HG03558 (cell line): Measurements from ENCODE around the gene RCCD1.
"Not testable (repeated sequence)": the region's sequence is repeated elsewhere in the genome, so short reads cannot be mapped to it uniquely, and the experiment has no call there.

Experiments
- ATAC-seq: cut with Tn5 transposase; IDR thresholded peaks from one replicate; pipeline ENCODE4 v1.9.1; 2021; ENCODE audit warnings: moderate number of reproducible peaks; ENCODE audit not compliant: unreplicated experiment; ENCODE audit errors: extremely low read depth

Gene RCCD1

DNA sequence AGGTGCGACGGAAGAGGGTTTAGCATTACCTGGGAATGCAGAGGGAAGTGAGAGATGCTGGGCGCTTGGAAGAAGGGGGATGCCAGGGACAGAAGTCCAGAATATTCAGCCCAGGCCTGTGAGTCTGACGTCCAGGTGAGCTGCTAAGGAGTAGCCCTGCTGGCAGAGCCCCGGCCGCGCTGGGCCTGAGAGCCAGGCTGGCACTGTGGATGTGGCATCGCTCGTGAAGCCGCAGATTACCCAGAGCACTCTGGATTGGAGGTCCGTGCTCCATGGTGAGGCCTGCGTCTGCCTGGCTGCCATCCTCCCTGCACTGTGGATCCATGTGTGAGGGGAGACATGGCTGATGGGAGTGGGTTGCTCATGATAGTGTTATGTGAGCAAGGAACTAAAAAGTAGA, 37.1 kb upstream of the RCCD1 start:
- ATAC-seq, result no peak

DNA sequence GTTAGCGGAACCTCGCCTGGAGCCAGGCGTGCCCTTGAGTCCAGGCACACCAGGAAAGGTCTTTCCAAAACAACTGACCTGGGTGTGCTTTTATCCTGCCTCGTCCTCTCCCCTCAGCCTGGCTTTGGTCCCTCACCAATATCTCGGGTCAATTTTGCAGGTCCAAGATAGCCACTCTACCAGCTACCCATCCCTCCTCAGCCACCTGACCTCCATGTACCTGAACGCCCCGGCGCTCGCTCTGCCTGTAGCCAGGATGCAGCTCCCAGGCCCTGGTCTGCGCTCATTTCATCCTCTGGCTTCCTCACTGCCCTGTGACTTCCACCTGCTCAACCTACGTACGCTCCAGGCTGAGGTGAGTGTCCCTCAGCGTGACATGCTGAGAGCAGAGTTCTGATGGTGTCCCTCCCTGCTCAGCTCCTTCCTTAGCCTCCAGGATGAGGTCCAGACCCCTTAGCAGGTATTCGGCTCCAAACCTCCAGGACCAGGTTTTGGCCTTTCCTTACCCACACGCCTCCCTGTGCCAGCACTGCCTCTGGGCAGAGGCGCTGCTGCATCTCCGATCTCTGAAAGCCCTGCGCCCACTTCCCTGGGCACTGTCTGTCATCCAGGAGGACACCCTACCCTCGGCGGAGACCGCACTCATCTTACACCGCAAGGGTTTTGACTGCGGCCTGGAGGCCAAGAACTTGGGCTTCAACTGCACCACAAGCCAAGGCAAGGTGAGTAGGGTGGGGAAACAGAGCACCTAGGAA, 36.5 kb upstream of the RCCD1 start:
- no peak for ATAC-seq

DNA sequence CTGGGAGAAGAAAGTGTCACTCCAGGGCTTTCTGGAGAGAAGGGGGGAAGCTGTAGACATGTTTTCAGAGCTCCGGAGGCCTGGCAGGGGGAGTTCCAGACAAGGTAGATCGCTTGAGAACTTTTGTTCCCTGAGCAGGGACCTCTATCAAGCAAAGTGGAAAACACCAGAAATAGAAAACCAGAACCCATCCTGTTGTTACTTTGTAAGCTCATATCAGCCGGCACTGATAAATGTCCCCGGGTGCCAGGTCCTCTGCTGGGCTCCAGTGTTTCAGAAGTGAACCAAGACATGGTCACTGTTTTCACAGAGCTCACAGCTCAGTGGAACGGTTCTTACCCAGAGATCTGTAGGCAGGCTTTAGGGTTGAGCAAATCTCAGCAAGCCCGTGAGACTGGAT, 35.8 kb upstream of the RCCD1 start:
- ATAC-seq, result no peak

DNA sequence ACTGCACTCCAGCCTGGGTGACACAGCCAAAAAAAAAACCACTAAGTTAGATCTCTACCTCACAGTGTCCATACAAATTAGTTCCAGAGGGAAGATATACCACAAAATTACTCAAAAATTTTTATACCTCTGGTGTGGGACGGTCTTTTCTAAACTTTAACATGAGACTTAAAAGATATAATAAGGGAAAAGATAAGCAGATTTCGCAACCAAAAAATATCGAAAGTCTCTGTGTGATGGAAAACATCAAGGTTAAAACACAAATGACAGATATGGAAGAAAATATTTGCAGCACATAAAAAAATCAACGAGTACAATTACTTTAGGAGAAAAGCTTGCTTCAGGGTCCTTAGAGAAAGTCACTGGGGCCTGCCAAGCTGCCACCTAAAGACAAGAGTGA, 32.8 kb upstream of the RCCD1 start:
- ATAC-seq, result no peak

DNA sequence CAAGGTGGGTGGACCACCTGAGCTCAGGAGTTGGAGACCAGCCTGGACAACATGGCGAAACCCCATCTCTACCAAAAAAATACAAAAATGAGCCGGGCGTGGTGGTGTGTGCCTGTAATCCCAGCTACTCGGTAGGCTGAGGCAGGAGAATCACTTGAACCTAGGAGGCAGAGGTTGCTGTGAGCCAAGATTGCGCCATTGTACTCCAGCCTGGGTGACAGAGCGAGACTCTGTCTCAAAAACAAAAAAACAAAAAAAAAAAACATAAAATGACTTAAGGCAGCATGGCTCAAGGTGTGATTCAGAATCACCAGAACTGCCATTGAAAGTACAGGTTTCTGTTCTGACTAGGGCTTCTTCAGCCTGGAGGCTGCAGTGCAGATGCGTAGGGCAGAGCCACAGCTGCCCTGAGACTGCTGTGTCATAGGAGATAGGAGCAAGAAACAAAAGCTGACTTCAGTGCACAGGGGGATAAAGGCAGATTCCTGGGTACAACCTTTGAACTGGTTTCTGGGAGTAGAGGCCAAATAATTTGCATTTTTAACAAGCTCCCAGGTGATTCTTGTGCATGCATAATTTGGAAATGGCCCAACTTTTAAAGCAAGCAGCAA, 31.9 kb upstream of the RCCD1 start:
- ATAC-seq, result peak; percentile 88

DNA sequence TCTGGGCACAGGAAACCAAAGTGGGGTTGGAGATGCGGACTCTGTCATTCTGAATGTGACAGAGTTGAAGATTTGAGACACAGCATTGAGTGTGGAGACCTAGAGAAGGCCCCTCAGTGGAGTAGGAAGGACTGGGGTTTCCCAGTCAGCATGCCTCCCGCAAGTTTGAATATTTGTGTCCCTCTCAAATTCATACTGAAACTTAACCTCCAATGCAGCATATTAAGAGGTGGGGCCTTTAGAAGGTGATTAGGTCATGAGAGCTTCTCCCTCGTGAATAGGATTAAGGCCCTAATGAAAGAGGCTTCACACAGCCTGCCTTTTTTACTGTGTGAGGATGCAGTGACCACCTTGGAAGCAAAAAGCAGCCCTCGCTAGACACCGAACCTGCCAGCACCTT, 30.3 kb upstream of the RCCD1 start:
- ATAC-seq, result peak; percentile 44

DNA sequence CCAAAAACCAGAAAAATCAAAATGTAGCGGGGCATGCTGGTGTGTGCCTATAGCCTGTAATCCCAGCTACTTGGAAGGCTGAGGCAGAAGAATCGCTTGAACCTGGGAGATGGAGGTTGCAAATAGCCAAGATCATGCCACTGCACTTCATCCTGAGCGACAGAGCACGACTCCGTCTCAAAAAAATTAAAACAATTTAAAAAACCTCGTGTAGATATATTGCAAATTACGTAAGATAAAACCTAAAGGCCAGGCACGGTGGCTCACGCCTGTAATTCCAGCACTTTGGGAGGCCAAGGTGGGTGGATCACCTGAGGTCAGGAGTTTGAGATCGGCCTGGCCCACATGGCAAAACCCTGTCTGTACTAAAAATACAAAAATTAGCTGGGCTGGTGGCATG, 27.9 kb upstream of the RCCD1 start:
- ATAC-seq, result not testable (repeated sequence)

DNA sequence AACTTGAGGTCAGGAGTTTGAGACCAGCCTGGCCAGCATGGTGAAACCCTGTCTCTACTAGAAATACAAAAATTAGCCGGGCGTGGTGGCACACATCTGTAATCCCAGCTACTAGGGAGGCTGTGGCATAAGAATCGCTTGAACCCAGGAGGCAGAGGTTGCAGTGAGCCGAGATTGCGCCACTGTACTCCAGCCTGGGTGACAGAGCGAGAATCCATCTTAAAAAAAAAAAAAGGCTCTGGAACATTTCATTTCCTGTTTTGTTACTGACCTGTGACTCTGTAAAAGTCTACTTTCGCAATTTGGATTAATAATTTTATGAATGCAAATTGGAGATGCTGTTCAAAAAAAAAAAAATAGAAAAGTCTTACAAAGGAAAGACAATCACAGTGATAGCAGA, 26.6 kb upstream of the RCCD1 start:
- not testable (repeated sequence) for ATAC-seq

DNA sequence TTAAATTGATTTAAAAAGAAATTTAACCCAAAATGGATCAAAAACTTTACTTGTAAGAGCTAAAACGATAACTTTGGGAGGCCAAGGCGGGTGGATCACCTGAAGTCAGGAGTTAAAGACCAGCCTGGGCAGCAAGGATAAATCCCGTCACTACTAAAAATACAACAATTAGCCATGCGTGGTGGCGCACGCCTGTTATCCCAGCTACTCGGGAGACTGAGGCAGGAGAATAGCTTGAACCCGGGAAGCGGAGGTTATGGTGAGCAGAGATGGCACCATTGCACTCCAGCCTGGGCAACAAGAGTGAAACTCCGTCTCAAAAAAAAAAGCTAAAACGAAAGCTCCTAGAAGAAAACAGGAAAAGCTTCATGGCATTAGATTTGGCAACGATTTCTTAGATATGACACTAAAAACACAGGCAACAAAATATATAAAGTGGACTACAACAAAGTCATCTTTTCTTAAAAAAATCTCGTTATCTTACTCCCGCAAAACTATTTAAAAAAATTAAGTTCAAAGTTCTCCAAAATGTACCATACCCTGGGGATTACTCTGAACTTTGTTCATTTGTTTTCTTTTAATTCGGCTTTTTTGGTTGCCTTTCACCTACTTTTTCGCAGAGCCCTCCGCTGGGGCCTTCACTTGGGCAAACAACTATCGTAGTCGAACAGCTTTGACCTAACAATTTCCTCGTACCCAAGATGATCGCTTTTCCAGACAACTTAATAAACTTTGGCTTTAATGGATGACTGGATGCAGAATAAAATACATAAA, 25.3 kb upstream of the RCCD1 start:
- no peak for ATAC-seq

DNA sequence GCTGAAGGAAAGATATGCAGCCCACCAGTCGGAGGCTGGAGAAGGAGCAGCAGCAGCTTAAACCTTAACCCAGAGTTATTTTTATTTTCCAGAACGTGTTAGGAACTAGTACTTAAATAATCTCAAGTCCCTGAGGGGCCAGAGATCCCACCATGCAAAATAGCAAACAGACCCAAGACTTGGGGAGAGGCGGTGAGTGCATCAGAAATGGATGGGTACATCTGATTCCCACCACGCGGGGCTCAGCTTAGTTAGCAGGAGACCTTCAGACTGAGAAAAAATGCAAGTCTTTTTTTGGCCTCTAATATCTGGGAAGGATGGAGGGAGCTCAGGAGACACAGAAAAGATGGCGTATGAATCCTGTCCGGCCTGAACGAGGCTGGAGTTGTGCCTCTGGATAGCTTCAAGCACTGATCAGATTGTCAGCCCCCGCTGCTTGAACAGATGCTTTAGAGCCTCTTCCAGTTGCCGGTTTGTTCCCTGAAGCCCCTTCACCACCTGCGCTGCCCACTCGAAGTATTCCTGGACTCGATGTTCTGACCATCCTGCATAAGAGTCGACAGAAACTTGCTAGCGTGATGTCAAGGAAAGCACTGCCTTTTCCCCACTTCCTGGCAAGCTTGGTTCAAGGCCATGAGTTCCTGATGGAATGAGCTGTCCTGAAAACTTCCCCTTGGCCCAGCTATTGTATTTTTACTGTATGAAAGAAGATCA, 23.7 kb upstream of the RCCD1 start:
- ATAC-seq, result no peak

DNA sequence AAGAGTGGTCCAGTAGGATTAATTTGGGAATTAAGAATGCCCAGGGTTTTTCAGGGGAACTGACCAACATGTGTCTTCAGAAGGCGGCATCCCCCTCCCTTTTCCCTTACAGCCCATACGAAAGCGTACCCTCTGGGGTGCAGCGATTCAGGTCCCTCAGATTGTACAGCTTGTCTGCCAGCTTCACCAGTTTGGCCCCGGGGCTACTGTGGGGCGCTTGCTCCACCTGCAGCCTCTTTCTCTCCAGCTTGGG, 23.2 kb upstream of the RCCD1 start:
- no peak for ATAC-seq

DNA sequence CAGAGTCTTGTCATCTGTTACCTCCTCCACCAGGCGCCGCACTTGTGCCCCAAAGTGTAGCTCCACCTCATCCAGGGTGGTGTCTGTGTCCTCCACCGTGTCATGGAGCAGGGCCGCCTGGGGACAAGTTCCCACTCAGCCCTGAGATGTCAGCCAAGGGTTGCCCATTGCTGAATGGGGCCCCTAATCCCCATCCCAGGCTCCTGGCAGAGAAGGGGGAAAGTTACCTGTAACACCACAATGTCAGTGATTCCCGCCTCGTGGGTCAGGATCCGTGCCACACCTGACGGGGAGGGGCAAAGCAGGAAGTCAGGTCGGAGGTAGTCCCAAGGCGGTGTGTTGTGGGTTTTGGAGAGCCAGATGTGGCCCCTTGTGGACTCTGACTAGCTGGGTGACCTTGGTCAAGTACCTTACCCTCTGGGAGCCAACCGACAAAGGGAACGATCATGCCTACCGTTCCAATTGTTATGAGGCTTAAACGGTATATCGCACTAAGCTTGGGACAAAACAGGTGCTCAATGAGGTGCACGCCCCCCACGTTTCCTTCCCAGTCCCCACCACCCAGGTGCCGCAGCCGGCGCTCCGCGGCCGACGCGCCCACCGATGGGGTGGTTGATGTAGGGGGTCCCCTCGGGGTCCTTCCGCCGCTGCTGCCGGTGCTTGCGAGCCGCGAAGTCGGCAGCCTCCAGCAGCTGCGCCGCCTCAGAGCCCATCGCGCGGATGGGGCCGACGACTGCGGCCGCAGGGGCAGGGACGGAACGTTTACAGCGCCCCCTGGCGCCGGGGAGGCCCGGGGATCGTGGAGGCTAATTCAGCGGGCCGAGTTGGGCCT, 22.6 kb upstream of the RCCD1 start, which contains the start of gene HDDC3:
HDDC3 (minus strand) TSS at position 722 of the 832 bp plus-strand sequence; CDS start at position 713, 9 bp downstream.
- ATAC-seq, result peak; percentile 36

DNA sequence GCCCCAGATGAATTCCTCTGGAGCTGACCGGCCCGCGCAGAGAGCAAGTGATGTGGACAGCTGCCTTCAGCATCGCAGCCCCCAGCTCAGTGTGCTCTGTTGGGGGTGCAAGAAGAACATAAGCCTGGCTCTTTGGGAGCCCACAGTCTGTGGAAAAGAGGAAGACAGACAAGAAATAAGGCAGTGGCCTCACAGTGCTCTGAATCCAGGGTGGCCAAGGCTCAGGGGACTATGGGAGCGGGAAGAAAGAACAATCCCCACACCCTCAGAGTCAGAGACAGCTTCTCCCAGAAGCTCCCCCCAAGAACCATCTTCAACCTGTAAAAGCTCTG, 22.1 kb upstream of the RCCD1 start:
- ATAC-seq, result no peak

DNA sequence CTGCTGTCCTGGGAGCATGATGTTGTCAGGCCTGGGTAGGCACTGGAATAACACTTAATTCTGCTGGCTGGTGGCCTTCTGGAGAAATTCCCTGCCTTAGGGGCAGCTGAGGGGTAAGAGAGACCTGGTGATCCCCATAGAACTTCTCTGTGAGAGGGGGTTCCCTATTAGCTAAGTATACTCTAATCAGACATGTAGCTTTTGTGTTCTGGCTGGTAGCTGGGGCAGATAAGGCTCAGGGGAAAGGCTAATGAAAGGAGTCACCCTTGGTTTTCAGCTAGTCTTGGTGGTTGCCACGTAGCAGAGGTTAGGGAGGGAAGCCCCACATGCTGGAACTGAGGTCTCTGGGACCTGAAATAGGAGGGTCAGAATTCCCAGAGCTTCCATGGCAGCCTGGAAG, 21.4 kb upstream of the RCCD1 start:
- no peak for ATAC-seq

DNA sequence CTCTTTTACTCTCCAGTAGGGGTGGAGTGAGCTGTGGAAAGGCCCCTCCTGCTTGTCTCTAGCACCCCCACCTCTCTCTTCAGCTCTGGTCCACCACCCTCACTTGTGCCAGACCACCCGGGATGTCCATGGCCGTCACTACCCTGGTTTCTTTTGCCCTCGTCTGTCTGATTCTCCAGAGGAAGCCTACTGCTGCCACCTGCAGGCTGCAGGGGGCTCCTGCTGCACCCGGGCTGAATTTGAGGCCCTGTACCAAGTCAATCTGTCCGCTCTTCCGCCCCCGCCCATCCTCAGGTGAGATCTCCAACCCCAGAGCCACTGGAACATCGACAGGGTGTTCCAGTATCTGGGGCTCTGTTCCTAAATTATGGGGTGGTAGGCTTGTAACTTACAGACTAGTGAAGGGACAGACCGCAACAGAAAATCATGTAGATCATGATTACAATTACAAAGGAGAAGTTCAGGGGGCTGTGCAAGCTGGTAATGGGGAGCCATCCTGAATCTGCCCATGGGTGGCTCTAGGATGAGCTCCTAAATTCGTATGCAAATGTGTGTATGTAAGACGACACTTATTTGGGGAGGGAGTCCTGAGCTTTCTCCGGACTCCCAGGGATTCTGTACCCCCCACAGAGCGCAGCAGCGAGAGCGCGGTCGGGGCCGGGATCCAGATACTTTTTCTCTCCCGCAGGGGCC, 20.3 kb upstream of the RCCD1 start:
- no peak for ATAC-seq

DNA sequence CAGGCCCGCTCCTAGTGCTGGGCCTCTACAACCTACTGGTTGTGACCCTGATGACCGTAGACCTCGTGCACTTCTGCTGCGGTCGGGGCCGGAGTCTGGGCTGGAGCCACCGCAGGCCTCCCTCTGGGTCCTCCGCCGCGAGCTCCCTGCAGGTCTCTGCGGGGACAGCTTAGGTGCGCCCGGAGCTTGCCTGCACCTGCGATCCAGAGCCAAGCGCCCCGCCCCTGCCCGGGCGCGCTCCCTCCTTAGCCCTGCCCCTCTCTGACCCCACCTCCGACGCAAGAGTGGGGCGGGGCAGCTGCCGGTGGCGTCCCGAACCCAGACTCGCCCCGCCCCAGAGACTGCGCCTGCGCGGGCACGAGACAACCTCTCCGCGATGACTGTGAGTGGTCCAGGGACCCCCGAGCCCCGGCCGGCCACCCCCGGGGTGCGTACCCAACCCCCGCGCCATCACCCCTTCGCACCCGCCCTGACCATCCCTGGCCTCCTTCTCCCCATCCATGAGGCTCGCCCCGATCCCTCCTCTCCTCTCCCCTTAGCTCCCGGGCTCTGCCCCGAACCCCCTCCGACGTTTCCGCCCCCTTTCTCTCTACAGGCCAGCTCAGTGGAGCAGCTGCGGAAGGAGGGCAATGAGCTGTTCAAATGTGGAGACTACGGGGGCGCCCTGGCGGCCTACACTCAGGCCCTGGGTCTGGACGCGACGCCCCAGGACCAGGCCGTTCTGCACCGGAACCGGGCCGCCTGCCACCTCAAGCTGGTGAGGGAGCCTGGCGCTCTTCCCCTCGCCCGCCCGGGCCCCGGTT, 19.5 kb upstream of the RCCD1 start, which contains the start of gene UNC45A:
UNC45A (plus strand) TSS at position 337 of the 803 bp plus-strand sequence; CDS start at position 377, 40 bp downstream.
- ATAC-seq, result peak; percentile 28

DNA sequence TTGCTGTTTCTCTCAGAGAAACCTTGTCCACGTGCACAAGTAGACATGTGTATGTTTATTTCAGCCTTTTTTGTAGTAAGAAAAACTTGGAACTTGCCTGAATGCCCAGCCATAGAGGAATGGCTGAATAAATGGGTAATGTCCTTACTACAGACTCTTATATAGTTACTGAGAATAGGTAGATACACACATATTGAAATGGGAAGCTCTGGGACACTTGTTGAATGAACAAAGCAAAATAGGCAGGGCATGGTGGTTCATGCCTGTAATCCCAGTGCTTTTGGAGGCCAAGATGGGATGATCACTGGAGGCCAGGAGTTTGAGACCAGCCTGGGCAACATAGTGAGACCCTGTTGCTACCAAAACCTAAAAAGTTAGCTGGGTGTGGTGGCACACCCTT, 17.9 kb upstream of the RCCD1 start:
- no peak for ATAC-seq

DNA sequence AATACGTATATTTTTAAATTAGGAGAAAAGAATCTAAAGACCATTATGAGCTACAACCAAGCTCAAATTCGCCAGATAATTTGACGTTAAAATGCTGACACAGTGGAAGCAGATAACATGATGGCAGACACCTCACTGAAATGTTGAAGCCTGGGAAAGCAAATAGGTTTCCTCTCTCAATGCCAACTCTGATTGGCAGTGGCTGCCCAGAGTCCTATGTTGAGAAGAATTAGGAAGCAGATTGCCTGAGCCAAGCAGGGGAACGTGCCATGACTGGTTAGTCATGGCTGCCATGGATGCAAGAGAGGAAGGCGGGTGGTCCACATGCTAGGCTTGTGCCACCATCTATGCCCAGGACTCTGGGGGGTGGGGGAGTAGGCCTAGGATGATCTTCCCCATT, 16.4 kb upstream of the RCCD1 start:
- no peak for ATAC-seq

DNA sequence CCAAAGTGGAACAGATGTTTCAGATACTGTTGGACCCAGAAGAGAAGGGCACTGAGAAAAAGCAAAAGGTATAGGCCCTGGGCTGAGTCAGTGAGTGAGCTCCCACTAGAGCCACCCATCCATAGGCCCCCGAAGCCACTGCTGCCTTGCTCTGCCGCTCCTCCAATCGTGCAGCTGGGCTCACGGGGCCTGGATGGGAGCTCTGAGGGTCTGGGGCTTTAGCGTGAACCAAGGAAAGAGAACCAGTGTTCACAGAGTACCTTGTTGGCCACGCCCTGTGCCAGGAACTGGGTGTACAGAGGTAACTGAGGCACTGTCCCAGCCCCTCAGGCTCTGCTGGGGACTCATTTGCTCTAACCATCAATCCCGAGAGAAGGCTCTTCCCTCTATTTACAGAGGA, 14.9 kb upstream of the RCCD1 start:
- ATAC-seq, result no peak
